Kidney glomerular epithelial cell (primary cell): ENCODE data around the gene MRPS12.
"Not testable (repeated sequence)": the region's sequence is repeated elsewhere in the genome, so short reads cannot be mapped to it uniquely, and the experiment has no call there.

Source experiments
- DNase-seq: peaks from one replicate; lab custom pipeline; 2025; lab: John Stamatoyannopoulos, UW

MRPS12 gene

DNA sequence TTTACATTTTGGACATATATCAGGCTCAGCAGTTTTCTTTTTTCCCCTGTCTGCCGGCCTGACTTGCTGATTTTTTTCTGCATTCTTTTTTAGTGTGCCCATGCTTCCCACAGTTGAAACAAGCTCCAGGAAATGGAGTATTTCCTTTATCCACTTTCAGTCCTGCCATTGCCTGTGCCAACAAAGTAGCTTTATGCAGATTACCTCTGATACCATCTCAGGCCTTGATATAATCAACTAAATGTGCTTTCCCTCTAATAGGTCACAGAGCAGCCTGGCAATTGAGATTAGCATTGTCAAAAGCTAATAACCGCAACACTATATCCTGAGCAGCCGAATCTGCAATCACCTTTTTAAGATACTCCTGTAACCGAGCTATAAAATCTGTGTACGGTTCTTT is 9.2 kb downstream of the MRPS12 start:
- DNase-seq: no peak

DNA sequence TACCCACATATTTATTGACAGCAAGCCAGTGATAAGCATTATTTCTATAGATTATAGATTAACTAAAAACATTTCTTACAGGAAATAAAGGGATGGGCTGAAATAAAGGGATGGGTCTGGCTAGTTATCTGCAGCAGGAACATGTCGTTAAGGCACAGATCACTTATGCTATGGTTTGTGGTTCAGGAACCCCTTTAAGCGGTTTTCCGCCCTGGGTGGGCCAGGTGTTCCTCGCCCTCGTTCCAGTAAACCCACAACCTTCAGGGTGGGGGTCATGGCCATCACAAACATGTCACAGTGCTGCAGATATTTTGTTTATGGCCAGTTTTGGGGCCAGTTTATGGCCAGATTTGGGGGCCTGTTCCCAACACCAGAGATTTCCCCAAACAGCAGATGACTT is 10.7 kb downstream of the MRPS12 start:
- DNase-seq: not testable (repeated sequence)

DNA sequence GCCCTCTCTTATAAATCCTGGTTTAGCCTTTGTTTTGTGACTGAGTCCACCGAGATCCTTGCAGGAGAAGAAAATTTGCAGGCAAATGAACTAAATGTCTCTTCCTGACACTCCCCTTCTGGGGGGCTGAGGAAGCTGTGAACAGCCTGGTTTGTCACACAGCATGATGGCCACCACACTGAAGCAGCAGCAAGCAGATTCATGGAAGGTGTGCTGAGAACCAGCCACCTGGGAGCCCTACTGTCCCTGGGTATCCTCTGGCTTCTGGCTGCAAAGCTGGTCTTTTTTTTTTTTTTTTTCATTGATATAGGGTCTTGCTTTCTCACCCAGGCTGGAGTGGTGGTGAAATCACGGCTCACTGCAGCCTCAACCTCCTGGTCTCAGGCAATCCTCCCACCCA is 11.2 kb downstream of the MRPS12 start:
- DNase-seq: no peak

DNA sequence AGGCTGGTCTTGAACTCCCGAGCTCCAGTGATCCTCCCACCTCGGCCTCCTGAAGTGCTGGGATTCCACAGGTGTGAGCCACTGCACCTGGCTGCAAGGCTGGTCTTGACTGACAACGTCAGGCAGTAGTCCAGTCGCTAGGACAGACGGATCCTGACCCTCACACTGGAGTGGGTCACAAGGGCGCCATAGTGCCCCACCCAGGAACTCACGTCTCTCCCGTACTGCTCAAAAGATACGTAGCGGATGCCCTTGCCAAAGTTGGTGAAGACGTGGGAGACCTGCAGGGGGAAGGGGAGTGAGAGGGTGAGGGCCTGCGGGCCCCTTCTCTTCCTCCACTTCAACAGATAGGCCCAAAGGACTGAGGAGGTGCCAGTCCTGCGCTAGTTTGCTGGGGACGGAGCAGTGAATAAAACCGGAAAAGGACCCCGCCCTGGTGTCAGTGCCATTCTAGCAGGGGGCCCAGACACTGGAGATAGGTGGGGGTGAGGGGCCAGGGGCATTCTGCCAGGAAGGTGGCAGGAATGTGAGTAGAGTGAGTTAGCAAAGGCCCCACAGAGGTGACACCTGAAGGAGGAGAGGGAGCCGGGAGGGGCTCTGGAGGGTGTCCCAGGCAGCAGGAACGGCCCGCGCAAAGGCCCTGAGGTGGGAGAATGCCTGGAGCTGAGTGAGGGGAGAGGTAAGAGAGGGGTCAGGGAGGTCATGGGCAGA is 11.9 kb downstream of the MRPS12 start:
- DNase-seq: no peak

DNA sequence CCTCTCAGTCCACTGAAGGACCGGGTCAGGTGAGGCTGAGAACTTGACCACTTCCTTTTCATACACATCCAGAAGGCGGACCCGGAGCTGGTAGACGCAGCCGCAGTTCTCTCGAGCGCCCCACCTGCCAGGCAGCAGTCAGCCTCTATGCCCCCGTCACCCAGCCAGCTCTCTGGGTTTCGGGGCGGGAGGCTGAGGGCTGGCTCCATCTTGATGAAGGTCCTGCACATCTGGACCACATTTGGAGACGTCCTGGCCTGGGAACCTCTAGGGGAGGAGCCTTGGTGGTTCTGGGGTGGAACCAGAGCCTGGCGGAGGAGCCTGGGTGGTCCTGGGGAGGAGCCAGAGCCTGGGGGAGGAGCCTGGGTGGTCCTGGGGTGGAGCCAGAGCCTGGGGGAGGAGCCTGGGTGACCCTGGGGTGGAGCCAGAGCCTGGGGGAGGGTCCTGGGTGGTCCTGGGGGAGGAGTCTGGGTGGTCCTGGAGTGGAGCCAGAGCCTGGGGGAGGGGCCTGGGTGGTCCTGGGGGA is 14.3 kb downstream of the MRPS12 start:
- DNase-seq: no peak

DNA sequence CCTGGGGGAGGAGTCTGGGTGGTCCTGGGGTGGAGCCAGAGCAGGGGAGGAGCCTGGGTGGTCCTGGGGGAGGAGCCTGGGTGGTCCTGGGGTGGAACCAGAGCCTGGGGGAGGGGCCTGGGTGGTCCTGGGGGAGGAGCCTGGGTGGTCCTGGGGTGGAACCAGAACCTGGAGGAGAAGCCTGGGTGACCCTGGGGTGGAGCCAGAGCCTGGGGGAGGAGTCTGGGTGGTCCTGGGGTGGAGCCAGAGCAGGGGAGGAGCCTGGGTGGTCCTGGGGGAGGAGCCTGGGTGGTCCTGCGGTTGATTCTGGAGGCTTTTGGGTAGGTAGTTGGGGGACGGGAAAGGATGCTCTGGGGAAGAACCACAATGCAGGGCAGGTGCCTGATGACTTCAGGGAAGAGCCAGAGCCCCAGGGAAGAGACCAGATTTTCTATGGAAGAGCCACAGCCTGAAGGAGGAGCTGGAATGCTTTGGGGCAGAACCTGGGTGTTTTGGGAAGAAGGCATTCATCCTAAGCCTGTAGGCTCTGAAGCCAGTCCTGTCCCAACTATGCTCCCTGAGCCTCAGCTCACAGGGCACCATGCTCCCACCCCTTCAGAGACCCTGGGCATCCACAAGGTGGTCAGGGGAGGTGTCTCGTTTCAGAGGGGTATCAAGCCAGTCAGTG is 15.0 kb downstream of the MRPS12 start:
- DNase-seq: no peak

DNA sequence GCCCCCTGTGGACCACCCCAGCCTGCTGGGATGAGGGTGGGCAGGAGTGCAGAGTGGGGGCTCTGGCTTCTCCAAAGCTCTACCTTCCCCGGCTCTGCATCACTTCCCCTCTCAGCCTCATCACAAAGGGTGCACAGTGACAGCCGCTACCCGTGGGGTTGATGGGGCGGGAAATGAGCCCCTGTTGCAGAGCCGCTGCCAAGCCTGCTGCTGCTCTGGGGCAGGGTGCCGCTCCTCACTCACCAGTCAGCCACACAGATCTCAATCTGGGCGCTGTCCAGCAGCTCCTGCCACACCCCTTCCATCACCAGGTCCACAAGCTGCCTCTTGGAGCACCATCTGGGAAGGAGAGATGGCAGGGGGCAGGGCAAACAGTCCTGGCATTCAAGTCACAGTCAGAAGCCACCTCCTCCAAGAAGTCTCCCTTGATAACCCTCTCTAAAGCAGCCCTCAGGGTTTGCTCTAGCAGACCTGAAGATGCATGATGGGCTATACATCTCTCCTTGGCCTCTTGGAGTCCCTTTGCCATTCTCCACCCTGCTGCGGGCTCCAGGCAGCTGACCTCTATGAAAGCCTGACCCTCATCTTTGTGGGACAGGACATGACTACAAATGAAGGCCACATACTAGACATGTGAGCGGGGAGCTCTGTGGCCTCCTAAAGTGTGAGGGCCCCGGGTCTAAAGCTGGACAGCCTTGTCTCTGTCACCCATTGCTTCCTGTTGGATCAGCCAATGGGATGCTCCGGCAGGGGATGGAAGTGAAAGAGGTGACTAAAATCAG is 15.7 kb downstream of the MRPS12 start:
- no peak for DNase-seq

DNA sequence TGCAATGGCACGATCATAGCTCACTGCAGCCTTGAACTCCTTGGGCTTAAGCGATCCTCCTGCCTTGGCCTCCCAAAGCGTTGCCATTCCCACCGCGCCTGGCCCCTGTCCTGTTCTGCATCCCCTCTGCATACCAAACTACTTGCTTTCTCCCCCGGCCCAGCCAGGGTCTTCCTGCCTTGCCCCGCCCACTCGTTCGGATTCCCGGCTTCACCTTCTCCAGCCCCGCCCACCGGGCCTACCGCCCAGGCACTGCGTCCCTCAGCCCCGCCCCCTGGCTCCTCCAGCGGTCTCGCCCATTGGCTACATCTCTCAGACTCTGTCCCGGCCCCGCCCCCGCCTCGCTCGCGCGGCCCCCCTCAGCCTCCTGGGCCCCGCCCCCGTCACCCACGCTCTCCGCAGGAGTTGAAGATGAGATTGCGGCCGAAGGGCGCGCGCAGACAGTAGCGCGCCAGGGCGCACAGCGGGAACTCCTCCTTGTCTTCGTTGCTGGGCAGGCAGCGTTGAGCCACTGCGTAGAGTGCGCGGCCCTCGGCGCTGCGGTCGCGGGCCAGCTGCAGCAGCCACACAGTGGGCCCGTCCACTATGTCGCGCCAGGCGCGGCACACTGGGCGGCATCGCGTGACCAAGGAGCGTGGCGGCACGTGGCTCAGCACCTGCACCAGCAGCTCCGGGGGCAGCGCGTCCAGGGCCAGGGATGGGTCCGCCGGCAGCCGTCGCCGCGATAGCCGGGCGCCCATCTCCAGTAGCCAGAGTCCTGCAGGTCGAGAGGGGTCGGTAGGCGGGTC is 19.0 kb downstream of the MRPS12 start:
- no peak for DNase-seq

DNA sequence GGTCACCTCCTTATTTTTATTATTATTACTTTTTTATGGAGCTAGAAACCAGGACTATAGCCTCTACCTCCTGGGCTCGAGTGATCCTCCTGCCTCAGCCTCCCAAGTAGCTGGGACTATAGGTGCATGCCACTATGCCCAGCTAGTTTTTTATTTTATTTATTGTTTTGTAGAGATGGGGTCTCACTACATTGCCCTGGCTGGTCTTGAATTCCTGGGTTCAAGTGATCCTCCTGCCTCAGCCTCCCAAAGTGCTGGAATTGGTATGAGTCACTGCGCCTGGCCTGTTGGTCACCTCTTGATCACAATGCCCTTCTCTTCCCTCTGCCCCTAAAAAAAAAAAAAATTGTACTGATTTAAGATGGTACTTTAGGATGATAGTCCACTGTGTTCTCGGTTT is 20.4 kb downstream of the MRPS12 start:
- DNase-seq: no peak

DNA sequence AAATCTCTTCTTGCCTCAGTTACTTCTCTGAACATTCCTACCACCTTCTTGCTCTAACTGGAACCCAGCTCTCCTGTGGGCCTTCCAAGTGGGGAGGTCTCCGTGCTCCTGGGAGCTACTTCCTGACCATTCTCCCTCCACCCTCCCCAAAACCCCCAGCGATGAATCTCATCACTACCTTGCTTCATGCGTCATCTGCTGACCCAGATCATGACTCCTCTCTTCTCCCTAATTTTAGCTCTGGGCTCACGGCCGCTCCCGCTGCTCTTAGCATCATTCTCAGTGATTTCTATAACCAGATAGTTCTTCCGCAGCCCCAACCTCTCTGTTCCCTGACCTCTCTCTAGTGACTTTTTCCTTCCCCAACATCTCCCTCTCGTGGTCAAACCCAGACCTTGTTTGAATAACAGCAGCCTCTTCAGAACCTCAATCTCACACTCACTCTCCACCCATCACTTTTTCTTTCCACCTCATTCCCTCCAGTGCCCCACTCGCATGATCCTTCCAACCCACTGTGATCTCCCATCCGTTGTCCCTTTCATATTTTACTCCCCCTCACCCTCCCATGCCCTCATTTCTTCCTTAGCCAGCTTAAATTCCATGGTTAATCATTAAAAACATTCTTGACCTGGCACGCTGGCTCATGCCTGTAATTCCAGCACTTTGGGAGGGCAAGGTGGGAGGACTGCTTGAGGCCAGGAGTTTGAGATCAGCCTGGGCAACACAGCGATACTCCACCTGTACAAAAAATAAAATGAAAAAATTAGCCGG is 21.8 kb downstream of the MRPS12 start:
- peak; percentile 99 for DNase-seq

DNA sequence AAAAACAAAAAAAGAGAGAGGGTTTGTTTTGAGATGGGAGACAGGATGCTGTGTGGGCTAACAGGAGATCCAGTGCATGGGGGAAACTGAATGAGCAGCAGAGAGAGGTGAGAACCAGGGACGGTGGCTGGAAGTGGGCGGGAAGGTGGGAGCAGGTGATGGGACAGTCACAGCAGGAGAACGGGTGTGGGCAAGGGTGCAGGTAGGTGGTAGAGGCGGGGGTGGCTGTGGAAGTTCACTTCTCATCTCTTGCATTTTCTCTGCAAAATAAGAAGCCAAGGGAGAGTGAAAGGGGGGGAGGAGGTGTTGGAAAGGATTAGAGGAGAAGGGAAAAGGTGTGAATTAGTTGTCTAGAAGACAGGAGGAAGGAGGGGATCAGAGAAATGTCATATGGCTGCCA is 22.9 kb downstream of the MRPS12 start:
- no peak for DNase-seq

DNA sequence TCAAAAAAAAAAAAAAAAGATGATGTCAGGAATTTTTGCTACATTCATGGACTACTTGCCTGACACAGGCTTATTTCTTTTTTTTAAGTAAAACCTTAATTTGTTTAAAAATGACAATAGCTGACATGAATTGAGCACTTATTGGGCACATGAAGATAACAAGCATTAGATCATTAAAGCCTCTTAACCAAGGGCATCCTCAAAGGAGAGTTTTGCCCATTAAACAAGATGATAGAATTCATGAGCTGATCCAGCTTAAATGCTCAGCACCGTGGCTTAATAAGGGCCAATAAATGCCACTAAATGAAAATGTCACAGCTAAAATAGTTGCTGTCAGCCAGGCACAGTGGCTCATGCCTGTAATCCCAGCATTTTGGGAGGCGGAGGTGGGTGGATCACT is 25.5 kb downstream of the MRPS12 start:
- DNase-seq: no peak

DNA sequence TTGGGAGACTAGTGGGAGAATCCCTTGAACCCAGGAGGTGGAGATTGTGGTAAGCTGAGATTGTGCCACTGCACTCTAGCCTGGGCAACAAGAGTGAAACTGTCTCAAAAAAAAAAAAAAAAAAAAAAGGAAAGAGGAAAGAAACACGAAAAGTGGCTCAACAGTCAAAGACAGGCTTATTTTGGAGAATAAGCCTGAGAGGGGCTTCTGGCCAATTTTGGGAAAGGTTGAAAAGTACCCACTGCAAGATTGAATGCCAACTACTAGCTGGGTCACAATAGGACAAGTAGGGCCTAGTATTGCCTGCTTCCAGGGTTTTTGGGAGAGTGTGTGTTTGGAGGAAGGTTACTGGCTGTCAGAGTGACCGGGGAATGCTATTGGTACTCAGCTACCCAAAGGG is 27.6 kb downstream of the MRPS12 start:
- no peak for DNase-seq

DNA sequence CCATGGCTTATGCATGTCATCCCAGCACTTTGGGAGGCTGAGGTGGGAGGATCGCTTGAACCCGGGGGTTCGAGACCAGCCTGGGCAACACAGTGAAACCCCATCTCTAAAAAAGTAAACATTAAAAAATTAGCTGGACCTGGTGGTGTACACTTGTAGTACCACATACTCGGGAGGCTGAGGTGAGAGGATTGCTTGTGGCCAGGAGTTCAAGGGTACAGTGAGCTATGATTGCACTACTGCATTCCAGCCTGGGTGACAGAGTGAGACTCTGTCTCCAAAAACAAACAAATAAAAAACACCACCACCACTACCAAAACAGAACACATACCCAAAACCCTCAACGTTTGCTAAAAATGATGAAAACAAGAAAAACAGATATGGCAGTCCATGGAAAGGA is 28.9 kb downstream of the MRPS12 start:
- DNase-seq: no peak

DNA sequence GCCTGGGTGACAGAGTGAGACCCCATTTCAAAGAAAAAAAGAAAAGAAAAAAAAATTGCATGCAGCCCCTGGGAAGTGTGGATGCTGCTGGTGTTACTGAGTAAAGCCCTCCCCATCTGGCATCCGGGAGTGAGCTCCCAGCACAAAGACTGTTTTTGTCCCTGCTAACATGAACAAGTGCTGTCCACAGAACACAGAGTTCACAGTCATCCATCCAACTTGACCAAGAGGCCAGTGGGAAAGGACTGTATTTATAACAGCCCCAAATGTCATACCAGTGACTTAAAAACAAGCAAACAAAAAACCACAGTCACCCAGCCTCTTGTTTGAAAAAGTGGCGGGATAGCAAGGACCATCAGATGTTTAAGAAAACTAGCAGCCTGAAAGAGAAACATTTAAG is 34.0 kb downstream of the MRPS12 start:
- no peak for DNase-seq

DNA sequence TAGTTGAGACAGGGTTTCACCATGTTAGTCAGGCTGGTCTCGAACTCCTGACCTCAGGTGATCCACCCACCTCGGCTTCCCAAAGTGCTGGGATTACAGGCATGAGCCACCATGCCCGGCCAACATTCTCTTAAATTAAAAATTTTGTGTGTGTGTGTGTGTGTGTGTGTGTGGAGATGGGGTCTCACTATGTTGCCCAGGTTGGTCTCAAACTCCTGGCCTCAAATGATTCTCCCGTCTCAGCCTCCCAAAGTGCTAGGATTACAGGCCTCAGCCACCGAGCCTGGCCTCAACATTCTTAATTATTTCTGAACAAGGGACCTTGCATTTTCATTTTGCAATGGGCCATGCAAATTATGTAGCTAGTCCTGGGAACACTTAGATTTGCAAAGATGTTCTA is 35.4 kb downstream of the MRPS12 start:
- not testable (repeated sequence) for DNase-seq

DNA sequence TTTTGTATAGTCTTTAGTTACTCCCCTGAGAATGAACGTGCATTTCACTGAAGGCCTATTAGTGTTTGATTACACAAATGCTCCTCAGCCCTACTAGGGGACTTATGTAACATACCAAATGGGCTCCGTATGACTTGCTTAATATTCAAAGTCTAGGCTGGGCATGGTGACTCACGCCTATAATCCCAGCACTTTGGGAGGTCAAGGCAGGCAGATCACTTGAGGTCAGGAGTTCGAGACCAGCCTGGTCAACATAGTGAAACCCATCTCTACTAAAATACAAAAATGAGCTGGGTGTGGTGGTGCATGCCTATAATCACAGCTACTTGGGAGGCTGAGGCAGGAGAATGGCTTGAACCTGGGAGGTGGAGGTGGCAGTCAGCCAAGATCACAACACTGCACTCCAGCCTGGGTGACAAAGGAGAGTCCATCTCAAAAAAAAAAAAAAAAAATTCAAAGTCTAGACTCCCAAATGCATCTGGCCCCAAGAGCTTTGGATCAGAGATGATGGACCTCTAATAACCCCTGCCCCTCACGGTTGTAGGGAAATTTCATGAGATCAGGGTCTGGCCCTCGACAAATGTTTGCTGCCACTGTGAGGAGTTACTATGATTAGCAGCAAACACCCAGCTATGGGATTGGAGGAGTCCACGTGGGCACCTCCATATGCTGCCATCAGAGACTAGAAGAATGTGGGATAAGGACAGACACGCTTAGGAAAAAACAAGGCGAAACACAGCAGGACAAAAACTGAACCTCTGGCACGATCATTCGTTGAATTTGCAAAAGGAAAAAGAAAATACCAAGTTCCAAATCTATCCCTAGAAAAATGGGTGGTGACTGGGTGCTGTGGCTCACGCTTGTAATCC is 40.2 kb downstream of the MRPS12 start:
- no peak for DNase-seq

DNA sequence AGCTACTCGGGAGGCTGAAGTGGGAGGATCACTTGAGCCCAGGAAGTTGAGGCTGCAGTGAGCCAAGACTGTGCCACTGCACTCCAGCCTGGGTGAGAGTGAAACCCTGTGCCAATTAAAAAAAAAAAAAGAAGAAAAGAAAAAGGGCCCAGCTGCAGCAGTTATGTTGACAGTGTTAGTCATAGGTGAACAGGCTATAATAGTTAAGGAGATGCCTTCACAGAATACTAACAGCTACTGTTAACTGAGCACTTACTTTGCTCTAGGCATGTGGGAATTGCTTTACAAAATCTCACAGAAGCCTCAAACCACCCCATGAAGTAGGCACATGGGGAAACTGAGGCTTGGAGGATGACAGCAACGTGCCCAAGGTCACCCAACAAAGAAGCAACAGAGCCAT is 40.9 kb downstream of the MRPS12 start:
- DNase-seq: no peak

DNA sequence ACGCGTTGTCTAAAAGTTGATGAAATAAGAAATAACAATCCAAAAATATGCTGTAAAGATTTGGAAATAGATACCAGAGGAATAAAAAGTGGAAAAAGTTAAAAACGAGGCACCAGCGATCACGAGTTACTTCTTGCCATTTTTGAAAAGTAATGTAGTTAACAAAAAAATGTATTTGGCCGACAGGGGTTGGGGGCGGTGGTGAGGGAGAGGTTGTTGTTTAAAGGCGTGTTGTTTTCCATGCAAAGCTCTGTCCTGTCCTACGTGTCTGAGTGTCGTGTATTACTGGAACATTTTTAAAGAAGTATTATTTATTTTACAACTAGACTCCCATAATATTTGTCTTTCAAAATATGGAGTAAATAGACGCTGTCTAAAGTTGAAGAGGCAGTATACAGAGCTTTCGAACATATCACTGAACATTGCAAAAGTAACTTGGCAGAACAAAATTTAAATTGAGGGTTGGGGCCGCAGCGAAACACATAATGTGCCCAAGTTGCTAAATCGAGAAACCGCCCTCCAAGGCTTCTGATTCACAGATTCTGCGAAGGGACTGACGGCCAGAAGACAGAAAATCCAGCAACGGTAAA is 44.0 kb downstream of the MRPS12 start:
- DNase-seq: no peak
